Measurements from ENCODE around the gene CMTM3. TPM values are rescaled to one million over a fixed set of nuclear protein-coding genes. Genes with fewer than 3 reads are reported as not detected.

The CMTM3 gene
- total RNA-seq, 1 experiment from 2014 or later = 12.8 TPM

- Histone ChIP-seq H3K36me3 (ENCODE audit: control insufficient read depth in 1 of 2, insufficient read depth in 2 of 2, low read length in 2 of 2) (no peaks in the 10 kb centered on the region), H3K4me2 (ENCODE audit: low read length) (no peak overlapping the region), H3K4me3 (replicated peaks in 1 of 2; ENCODE audit: low read depth in 1 of 2, low read length in 2 of 2) (no peak overlapping the region), H3K4me1 (ENCODE audit: control insufficient read depth in 1 of 2, insufficient read depth in 2 of 2, low read length in 2 of 2) (peaks cover 0 to 8% of the 10 kb centered on the region in 2 experiments; a peak in 3 of 4 replicates), H3K27me3 (ENCODE audit: insufficient read depth, low read length) (no peaks in the 10 kb centered on the region), H3K9me2 (ENCODE audit: insufficient read depth) (no peaks in the 10 kb centered on the region), H3K9me3 (ENCODE audit: control insufficient read depth in 1 of 2, insufficient read depth in 1 of 2, low read depth in 1 of 2, low read length in 2 of 2) (no peaks in the 10 kb centered on the region), H4K20me1 (ENCODE audit: insufficient read depth) (no peaks in the 10 kb centered on the region), H3K9ac (ENCODE audit: low read length) (no peak overlapping the region), H3K27ac (ENCODE audit: low read depth, low read length) (no peak overlapping the region), H3K79me2 (ENCODE audit: insufficient read depth, low read length) (peaks cover 55% of the 10 kb centered on the region), H2AFZ (ENCODE audit: low read depth, low read length, poor library complexity, severe bottlenecking) (no peak overlapping the region)
- intact Hi-C loops (cut with micrococcal nuclease) = no loop called here
- ChIA-PET CTCF (interaction anchor here (0.8 to 1.6 kb wide), 2 partner anchors 9 to 74 kb away, joined by 3 to 8 read pairs; no protein-coding TSS in a partner anchor), POLR2A (no interaction called here), RAD21 (ENCODE audit: low non-redundant PET in 1 of 2, low total read pairs in 2 of 2, uncharacterized antibody in 2 of 2, unreplicated experiment in 2 of 2) (no interaction called here)
- BruUV-seq (replicated peaks) = no TSS peak
- ATAC-seq (no peak), DNase-seq (ENCODE audit: low read depth, low spot score) (no peak)
- no peak for TF ChIP-seq ZBTB33 (IDR thresholded peaks at IDR 0.05; ENCODE audit: extremely low read depth, insufficient replicate concordance, low read length)
- no peak for TF ChIP-seq CEBPB (IDR thresholded peaks at IDR 0.05; ENCODE audit: low read depth)
- TF ChIP-seq JUND (IDR thresholded peaks at IDR 0.05) = no peak
- TF ChIP-seq EZH2phosphoT487 (IDR thresholded peaks at IDR 0.05; ENCODE audit: borderline replicate concordance) = no peak
- TF ChIP-seq, protein P1, sequence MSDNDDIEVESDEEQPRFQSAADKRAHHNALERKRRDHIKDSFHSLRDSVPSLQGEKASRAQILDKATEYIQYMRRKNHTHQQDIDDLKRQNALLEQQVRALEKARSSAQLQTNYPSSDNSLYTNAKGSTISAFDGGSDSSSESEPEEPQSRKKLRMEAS (IDR thresholded peaks at IDR 0.05) = no peak
- TF ChIP-seq, protein P2, sequence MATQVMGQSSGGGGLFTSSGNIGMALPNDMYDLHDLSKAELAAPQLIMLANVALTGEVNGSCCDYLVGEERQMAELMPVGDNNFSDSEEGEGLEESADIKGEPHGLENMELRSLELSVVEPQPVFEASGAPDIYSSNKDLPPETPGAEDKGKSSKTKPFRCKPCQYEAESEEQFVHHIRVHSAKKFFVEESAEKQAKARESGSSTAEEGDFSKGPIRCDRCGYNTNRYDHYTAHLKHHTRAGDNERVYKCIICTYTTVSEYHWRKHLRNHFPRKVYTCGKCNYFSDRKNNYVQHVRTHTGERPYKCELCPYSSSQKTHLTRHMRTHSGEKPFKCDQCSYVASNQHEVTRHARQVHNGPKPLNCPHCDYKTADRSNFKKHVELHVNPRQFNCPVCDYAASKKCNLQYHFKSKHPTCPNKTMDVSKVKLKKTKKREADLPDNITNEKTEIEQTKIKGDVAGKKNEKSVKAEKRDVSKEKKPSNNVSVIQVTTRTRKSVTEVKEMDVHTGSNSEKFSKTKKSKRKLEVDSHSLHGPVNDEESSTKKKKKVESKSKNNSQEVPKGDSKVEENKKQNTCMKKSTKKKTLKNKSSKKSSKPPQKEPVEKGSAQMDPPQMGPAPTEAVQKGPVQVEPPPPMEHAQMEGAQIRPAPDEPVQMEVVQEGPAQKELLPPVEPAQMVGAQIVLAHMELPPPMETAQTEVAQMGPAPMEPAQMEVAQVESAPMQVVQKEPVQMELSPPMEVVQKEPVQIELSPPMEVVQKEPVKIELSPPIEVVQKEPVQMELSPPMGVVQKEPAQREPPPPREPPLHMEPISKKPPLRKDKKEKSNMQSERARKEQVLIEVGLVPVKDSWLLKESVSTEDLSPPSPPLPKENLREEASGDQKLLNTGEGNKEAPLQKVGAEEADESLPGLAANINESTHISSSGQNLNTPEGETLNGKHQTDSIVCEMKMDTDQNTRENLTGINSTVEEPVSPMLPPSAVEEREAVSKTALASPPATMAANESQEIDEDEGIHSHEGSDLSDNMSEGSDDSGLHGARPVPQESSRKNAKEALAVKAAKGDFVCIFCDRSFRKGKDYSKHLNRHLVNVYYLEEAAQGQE (IDR thresholded peaks at IDR 0.05; ENCODE audit: low read depth) = no peak
- no peak for TF ChIP-seq EGR1 (IDR thresholded peaks at IDR 0.05; ENCODE audit: low read depth)
- TF ChIP-seq YY1 (IDR thresholded peaks at IDR 0.05; ENCODE audit: extremely low read depth, insufficient replicate concordance, low read depth, low read length) = no peak
- no peak for TF ChIP-seq SRF (IDR thresholded peaks at IDR 0.05; ENCODE audit: low read depth)
- no peak for TF ChIP-seq CBX3 (IDR thresholded peaks at IDR 0.05; ENCODE audit: low read depth)
- TF ChIP-seq, protein P3, sequence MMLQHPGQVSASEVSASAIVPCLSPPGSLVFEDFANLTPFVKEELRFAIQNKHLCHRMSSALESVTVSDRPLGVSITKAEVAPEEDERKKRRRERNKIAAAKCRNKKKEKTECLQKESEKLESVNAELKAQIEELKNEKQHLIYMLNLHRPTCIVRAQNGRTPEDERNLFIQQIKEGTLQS (IDR thresholded peaks at IDR 0.05) = no peak
- TF ChIP-seq SIN3A (IDR thresholded peaks at IDR 0.05; ENCODE audit: low read depth) = no peak
- TF ChIP-seq FOSL1 (IDR thresholded peaks at IDR 0.05; ENCODE audit: low read depth) = no peak
- TF ChIP-seq, protein P4, sequence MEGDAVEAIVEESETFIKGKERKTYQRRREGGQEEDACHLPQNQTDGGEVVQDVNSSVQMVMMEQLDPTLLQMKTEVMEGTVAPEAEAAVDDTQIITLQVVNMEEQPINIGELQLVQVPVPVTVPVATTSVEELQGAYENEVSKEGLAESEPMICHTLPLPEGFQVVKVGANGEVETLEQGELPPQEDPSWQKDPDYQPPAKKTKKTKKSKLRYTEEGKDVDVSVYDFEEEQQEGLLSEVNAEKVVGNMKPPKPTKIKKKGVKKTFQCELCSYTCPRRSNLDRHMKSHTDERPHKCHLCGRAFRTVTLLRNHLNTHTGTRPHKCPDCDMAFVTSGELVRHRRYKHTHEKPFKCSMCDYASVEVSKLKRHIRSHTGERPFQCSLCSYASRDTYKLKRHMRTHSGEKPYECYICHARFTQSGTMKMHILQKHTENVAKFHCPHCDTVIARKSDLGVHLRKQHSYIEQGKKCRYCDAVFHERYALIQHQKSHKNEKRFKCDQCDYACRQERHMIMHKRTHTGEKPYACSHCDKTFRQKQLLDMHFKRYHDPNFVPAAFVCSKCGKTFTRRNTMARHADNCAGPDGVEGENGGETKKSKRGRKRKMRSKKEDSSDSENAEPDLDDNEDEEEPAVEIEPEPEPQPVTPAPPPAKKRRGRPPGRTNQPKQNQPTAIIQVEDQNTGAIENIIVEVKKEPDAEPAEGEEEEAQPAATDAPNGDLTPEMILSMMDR (IDR thresholded peaks at IDR 0.05 in 2 of 3, conservative IDR thresholded peaks at IDR 0.05 in 1 of 3; ENCODE audit: borderline replicate concordance in 1 of 3, insufficient read depth in 1 of 3, low read depth in 2 of 3, low read length in 2 of 3) = no peak
- TF ChIP-seq TCF7L2 (IDR thresholded peaks at IDR 0.05; ENCODE audit: borderline replicate concordance, extremely low read depth, insufficient read depth, insufficient read length) = no peak
These were observed 49.3 kb downstream of the CMTM3 start for GRCh38 chr16:66653581-66654350.

Data from HCT116 (cell line).